K562 (cell line): ENCODE data around the gene TLE3. TPM values are rescaled to one million over a fixed set of nuclear protein-coding genes. Genes with fewer than 3 reads are reported as not detected.

ENCODE experiments used
- E2F5 ChIP-seq: sonication (generic); formaldehyde crosslinking; IDR thresholded peaks from 2 replicates; pipeline ENCODE4 v1.8.0; 2022; ENCODE audit warnings: mild to moderate bottlenecking, missing genetic modification reagents
- GTF3C2 ChIP-seq: IDR thresholded peaks from 3 replicates; pipeline ENCODE4 v1.6.1; 2011; ENCODE audit warnings: borderline replicate concordance, mild to moderate bottlenecking, moderate library complexity; ENCODE audit not compliant: insufficient read length; ENCODE audit errors: extremely low read depth
- MITF ChIP-seq: IDR thresholded peaks from 2 replicates; pipeline ENCODE4 v1.6.1; 2014; ENCODE audit warnings: antibody characterized with exemption
- ZNF75A ChIP-seq: fragments of 450-650 bp; formaldehyde crosslinking; IDR thresholded peaks from 2 replicates; pipeline ENCODE4 v1.4.0; 2020; ENCODE audit warnings: mild to moderate bottlenecking
- polyA plus RNA-seq, 8 experiments: library from polyadenylated mRNA; depleted of rRNA in 4 of 8; stranded (reverse) in 5 of 8; unstranded in 3 of 8; fragments of >200 nt; fragmentation: Nextera tagmentation in 2 of 8; fragmentation: Illumina TruSeq in 1 of 8; extraction: Ambion mirVana in 2 of 8; extraction: Trizol in 1 of 8; gene quantifications; 2 replicates each; pipeline versions ENCODE4 v1.2.1 to v1.2.3, GENCODE V29; 2011 to 2014; ENCODE audit warnings: inconsistent platforms in 1 of 8, missing spikeins in 1 of 8
- total RNA-seq, 7 experiments: library from RNA; depleted of rRNA in 6 of 7; stranded (reverse); fragments of >200 nt in 6 of 7; fragmentation: Illumina TruSeq in 2 of 7; extraction: Trizol in 2 of 7; gene quantifications; 2 replicates each; pipeline versions ENCODE4 v1.2.1 to v1.2.3, GENCODE V29; 2011 to 2021; ENCODE audit warnings: low replicate concordance in 1 of 7

The TLE3 gene
- total and polyA plus RNA-seq, 9 of the 15 experiments (the other 6 are each of a cell fraction or from before 2014, with no cell fraction given): 1.5 to 84.2 (median 14.1) TPM

- no peak for TF ChIP-seq E2F5 (CRISPR knock-in tag)
- no peak for TF ChIP-seq MITF
- TF ChIP-seq GTF3C2: no peak
- TF ChIP-seq ZNF75A (CRISPR knock-in tag): no peak
These were observed 31.7 kb downstream of the TLE3 start (continued) for GRCh38 chr15:70066004-70066403.
